ENCODE results near the gene TRIB2.

The TRIB2 gene

GRCh38 chr2:12754643-12755042 lies 37.9 kb downstream of the TRIB2 start:
- DNase-seq = no peak

- DNase-seq = no peak
These were observed 38.6 kb downstream of the TRIB2 start for GRCh38 chr2:12755384-12755783.

DNA sequence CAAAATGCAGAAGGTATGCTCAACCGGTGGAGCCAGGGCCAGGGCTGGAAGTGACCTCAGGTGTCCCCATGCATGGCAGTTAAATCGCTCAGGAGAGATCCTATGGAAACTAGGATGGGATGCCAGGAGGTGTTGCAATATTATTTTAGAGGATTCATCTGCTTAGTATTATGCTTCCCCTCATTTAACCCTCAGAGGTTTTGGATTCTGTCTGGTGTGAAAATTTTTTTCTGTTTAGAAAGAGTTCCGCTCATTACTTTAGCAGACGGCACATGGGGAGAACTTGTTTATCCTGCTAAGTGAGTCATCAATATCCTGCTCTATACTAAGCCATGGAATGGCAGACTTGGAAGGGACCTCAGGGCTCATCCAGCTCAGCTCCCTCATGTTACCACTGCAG lies 42.5 kb downstream of the TRIB2 start:
- DNase-seq = no peak

GRCh38 chr2:12761104-12761503 lies 44.4 kb downstream of the TRIB2 start:
- DNase-seq = no peak

DNA sequence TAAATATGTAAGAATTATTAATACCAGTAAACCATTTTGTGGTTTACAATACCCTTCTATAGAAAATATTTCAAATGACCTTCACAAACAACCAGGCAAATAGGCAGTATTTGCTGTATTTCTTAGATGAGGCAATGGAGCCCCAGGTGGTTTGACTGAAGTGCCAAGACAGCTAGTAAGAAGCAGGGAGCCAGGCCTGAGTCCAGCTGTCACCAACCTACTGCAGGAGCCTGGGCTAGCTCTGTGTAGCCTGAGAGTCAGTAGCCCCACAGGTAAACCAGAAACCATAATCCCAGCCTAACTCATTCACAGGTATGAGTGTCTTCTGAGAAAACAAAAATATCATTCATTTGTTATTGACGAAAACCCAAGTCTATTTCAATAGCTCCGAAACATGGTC lies 45.6 kb downstream of the TRIB2 start:
- no peak for DNase-seq

DNA sequence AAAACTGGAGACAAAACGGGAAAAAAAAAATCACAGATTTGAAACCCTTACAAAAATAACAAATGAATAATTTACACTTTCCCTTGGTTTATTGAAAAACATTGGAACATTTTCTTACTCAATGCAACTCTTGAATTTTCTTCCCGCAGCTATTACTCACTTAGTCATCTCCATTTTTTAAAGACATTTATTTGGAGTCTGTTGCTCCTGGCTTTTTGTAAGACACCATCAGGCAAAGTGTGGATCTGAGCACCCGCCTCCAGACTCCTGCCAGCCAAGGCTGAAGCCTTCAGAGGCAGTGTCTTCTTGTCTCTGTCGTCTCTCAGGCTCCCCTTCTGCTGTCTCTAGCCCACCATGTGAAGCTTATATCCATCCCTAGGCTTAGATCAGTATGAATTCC lies 46.2 kb downstream of the TRIB2 start:
- no peak for DNase-seq

DNA sequence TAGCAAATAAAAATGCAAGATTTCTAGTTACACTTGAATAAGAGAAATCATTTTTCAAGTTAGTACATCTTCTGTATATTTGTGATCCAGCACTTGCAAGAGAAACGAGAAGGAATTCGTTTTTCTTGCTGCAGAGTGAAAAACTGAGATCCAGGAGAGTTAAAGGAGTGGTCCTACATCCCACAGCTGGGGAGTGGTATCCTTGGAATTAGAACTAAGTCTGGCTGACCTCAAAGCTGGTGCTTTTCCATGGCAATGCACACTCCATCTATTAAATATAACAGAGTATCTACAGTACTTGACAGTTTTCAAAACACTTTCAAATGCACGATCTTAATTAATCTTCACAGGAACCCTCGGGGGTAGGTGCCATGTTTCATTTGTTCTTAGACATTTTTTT lies 46.8 kb downstream of the TRIB2 start:
- no peak for DNase-seq

- no peak for DNase-seq
These were observed 47.5 kb downstream of the TRIB2 start for GRCh38 chr2:12764075-12764730.

- no peak for DNase-seq
These were observed 48.3 kb downstream of the TRIB2 start for GRCh38 chr2:12764849-12765605.

GRCh38 chr2:12766421-12766879 lies 49.7 kb downstream of the TRIB2 start:
- no peak for DNase-seq

DNA sequence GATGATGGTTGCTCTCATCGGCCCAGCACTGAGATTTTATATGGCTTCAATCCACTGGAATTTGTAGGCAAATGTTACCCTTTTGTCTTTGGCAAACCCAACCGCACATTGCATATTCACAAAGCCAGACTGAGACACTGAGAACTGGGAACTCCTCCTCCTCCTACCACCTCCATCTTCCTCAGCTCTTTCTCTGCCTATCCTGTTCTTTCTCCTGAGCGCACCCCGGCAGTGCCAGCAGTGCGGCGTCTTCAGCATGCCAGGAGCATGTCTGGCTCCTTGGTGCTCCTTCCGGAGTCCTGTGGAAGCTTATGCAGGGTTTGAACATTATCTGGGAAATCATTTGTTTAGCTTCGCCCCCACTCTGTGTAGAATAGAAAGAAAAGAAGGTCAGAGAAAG lies 50.8 kb downstream of the TRIB2 start:
- no peak for DNase-seq

DNA sequence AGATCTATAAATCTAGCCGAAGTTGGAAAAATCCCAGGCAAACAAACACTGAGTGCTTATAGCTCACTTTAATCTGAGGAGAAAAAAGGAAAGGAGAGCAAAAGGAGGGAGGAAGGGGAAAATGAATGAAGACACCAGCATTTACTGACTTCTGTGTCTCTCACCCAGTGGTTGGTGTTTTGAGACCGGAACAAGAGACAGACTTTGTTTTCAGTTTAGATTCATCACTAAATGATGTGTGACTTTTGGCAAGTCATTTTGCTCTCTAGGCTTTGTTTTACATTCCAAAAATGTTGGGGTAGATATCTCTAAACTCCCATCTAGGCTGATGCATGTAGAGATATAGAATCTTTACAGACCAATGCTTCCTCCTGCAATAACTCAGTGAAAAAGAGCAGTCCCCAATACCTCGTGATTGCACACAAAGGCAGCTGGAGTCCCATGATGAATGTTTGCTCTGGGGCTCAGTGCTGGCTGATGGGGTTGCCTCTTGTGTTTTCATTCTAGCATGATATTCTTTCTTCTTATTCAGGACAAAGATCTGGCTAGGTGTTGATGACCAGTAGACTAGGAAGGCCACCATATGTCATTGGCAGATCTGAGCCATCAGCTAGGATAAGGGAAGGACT lies 51.4 kb downstream of the TRIB2 start:
- no peak for DNase-seq

GRCh38 chr2:12769492-12770105 lies 52.9 kb downstream of the TRIB2 start:
- no peak for DNase-seq

DNA sequence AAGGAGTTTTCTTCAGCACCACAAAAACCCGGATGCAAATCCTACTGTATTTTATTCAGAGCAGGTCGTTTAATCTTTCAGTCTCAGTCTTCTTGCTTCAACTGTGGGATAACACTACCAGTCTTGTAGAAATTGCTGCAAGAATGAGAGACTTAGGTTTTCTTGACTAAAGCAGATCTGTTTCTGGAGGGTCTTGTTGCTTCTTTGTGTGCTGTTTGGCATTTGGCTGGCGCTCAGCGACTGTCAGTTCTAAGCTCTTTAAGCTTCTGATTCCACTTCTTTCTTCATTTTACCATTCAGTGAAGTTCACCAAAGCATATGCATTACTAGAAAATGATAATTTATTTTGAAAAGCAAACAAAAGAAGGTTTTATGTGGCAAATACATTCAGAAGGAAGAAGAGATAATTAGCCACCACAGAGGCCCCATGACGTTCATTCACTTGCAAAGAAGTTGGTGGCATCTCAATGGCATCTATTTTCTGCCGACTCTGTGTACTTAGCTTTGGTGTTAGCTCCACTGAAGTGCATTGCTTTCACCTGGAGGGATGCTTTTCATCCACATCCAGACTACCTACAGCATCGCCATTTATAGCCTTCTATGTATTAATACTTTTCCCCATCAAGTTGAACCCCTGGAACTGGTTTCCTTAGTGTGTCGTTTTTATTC lies 53.7 kb downstream of the TRIB2 start:
- DNase-seq = no peak

- no peak for DNase-seq
These were observed 54.4 kb downstream of the TRIB2 start for GRCh38 chr2:12771154-12771553.

DNA sequence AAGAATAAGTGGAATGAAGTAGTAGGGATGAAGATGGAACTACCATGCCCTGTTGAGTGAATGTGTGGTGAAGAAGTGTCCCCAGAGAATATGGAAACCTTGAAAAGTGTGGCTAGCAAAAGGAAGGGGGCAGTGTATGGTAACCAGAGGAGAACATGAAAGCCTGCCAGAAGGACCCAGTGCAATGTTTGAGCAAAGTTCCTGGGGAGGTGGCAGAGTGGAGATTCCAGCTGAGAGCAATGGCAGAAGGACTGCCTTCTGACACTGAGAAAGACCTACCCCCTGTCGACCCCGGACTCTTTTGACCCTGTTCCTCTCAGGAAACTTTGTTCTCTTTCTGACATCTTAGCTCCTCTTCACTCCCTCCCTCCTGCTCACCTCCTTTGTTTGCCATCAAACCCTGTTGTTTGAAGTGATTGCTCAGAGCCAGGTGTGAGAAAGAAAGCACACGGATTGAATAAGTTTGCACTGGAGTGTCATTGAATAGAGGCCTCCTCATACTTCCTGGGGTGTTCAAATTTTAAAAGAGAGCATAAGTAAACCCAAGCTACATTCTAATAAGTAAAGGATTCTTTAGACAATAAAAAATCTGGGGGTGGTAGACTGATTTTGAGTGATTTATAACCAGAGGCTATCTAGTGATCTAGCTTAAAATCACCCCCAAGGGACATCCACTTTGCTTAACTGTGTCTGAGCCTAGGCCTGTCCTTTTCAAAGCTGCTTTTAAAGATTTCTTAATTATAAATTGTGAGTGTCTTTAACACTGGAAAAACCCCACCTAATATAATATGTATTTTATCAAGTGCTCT lies 57.1 kb downstream of the TRIB2 start:
- DNase-seq = no peak

GRCh38 chr2:12774395-12774727 lies 57.6 kb downstream of the TRIB2 start:
- no peak for DNase-seq

- no peak for DNase-seq
These were observed 59.8 kb downstream of the TRIB2 start for GRCh38 chr2:12776521-12776961.

DNA sequence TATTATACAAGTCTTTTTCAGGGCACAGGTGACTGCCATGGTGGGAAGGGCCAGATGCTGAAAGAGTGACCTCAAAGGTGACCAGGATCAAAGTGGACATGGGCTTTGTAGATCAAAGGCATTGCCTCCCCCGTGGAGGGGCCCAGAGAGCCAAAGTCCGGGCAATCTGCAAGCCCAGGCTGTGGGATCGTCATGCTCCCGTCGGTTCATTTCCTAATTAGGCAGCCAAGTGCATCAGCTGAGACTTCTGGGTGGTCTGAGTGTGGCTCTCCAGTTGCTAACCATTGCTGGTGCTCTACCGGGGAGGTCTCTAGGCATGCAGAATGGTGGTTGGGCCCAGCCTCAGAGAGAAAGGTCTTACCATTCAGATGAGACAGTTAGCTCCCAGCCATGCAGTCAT lies 61.6 kb downstream of the TRIB2 start:
- DNase-seq = no peak

DNA sequence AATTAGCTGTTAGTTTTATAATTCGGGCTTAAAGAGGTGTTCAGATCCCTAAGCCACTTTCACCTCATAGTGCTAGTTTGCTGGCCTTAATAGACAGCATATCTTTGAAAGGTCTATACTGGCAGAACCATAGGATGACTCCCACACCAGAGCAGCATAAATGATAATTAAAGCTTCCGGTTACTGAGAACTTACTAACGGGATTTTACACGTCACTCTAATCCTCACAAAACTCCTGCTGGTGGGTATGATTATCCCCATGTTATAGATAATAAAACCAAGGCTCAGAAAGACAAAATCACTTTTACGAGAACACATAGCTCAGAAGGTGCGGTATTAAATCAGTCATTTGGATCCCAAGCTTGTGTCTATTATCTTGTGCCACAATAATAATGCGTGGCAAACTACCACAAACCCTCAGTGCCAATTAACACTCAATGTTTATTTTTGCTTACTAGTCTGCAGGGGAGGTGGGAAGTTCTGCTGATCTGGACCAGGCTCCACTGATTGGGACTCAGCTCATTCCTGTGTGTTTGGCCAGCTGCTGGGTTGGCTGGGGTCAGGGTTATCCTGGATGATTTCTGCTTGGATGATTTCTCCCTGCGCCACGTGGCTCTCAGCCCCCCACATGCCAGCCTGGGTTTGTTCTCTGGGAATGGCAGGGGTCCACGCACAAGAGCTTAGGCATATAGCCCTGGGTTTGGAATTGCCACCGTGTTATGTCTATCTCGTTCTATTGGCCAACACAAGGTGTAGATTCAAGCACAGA lies 62.3 kb downstream of the TRIB2 start:
- DNase-seq = no peak

GRCh38 chr2:12781329-12781728 lies 64.6 kb downstream of the TRIB2 start:
- no peak for DNase-seq

All from GDM1 (cell line).